ENCODE results near the gene LRRC32.

DNA sequence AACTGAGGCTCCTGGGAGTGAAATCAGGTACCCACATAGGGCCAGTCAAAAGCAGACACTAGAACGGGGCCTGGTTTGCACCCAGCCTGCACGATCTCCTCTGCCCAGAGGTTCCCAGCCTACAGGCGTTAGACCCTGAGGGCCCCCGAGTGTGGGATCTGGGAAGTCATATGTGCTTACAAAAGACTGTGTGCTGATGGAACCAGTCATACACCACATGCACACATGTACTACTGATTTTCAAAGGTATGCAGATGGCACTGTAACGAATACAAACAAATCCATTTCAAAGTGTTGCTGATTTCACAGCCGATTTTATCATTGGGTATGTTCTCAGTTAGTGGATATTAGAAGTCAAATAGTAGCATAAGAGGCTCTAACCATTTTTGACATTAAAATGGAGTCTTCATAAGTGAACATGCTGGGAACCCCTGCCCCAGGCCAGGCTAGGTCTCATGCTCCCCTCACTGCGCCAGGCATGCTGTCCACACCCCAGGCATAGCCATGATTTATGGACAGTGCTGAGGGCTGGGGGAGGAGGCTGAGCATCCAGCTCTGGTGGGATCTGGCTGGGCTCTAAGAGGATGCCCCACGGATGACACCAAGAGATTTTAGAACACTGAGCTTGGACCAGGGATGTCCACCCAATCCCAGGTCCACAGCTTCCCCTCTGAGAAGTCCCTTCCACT lies 38.6 kb upstream of the LRRC32 start:
- TF ChIP-seq POLR2AphosphoS5 (IDR thresholded peaks at IDR 0.05; ENCODE audit: low read depth, low read length): no peak
- TF ChIP-seq, protein P1, sequence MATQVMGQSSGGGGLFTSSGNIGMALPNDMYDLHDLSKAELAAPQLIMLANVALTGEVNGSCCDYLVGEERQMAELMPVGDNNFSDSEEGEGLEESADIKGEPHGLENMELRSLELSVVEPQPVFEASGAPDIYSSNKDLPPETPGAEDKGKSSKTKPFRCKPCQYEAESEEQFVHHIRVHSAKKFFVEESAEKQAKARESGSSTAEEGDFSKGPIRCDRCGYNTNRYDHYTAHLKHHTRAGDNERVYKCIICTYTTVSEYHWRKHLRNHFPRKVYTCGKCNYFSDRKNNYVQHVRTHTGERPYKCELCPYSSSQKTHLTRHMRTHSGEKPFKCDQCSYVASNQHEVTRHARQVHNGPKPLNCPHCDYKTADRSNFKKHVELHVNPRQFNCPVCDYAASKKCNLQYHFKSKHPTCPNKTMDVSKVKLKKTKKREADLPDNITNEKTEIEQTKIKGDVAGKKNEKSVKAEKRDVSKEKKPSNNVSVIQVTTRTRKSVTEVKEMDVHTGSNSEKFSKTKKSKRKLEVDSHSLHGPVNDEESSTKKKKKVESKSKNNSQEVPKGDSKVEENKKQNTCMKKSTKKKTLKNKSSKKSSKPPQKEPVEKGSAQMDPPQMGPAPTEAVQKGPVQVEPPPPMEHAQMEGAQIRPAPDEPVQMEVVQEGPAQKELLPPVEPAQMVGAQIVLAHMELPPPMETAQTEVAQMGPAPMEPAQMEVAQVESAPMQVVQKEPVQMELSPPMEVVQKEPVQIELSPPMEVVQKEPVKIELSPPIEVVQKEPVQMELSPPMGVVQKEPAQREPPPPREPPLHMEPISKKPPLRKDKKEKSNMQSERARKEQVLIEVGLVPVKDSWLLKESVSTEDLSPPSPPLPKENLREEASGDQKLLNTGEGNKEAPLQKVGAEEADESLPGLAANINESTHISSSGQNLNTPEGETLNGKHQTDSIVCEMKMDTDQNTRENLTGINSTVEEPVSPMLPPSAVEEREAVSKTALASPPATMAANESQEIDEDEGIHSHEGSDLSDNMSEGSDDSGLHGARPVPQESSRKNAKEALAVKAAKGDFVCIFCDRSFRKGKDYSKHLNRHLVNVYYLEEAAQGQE (IDR thresholded peaks at IDR 0.05; ENCODE audit: insufficient read depth in 1 of 2, low read depth in 2 of 2, low read length in 1 of 2): no peak
- TF ChIP-seq CTCF (IDR thresholded peaks at IDR 0.05): no peak
- no peak for TF ChIP-seq SIN3A (IDR thresholded peaks at IDR 0.05; ENCODE audit: borderline replicate concordance, insufficient read depth, low read depth, low read length)
- TF ChIP-seq TCF7L2 (IDR thresholded peaks at IDR 0.05; ENCODE audit: low read depth, low read length): no peak

Measured in Panc1 (cell line).